Measurements from ENCODE around the gene GPC6.

The GPC6 gene

GRCh38 chr13:93517658-93518057 is 291.1 kb downstream of the GPC6 start:
- DNase-seq: no peak

GRCh38 chr13:93521307-93521706 is 294.7 kb downstream of the GPC6 start:
- no peak for DNase-seq

- no peak for DNase-seq
These were observed 295.9 kb downstream of the GPC6 start for GRCh38 chr13:93522501-93522900.

GRCh38 chr13:93525087-93525486 is 298.5 kb downstream of the GPC6 start:
- no peak for DNase-seq

GRCh38 chr13:93527748-93528297 is 301.2 kb downstream of the GPC6 start:
- no peak for DNase-seq

- DNase-seq: no peak
These were observed 303.4 kb downstream of the GPC6 start for GRCh38 chr13:93529961-93530360.

GRCh38 chr13:93534181-93534700 is 307.6 kb downstream of the GPC6 start:
- no peak for DNase-seq

GRCh38 chr13:93535251-93535650 is 308.6 kb downstream of the GPC6 start:
- DNase-seq: no peak

- no peak for DNase-seq
These were observed 313.3 kb downstream of the GPC6 start for GRCh38 chr13:93539914-93540313.

GRCh38 chr13:93547886-93548285 is 321.3 kb downstream of the GPC6 start:
- no peak for DNase-seq

GRCh38 chr13:93549326-93550005 is 322.9 kb downstream of the GPC6 start:
- DNase-seq: no peak

- no peak for DNase-seq
These were observed 323.6 kb downstream of the GPC6 start for GRCh38 chr13:93550236-93550635.

- DNase-seq: no peak
These were observed 326.0 kb downstream of the GPC6 start for GRCh38 chr13:93552596-93552995.

GRCh38 chr13:93554514-93554913 is 327.9 kb downstream of the GPC6 start:
- no peak for DNase-seq

GRCh38 chr13:93558637-93559036 is 332.0 kb downstream of the GPC6 start:
- no peak for DNase-seq

- DNase-seq: no peak
These were observed 333.1 kb downstream of the GPC6 start for GRCh38 chr13:93559718-93560117.

GRCh38 chr13:93561576-93562225 is 335.1 kb downstream of the GPC6 start:
- no peak for DNase-seq

- no peak for DNase-seq
These were observed 336.1 kb downstream of the GPC6 start for GRCh38 chr13:93562676-93563075.

- DNase-seq: peak; percentile 13 to 39
These were observed 350.5 kb downstream of the GPC6 start for GRCh38 chr13:93577105-93577504.

- no peak for DNase-seq
These were observed 363.2 kb downstream of the GPC6 start for GRCh38 chr13:93589788-93590187.

GRCh38 chr13:93603043-93603442 is 376.4 kb downstream of the GPC6 start:
- DNase-seq: no peak

GRCh38 chr13:93614776-93615175 is 388.2 kb downstream of the GPC6 start:
- DNase-seq: no peak

GRCh38 chr13:93620181-93620765 is 393.7 kb downstream of the GPC6 start:
- no peak for DNase-seq

- no peak for DNase-seq
These were observed 394.4 kb downstream of the GPC6 start for GRCh38 chr13:93621051-93621450.

Data from inflammatory macrophage (primary cell).